PC-3 (cell line): ENCODE measurements around the gene RNF17.
"Not testable (repeated sequence)": the region's sequence is repeated elsewhere in the genome, so short reads cannot be mapped to it uniquely, and the experiment has no call there.

Experiments used
- CTCF ChIP-seq: fragments of 300-600 bp; sonication (generic); conservative IDR thresholded peaks from 2 replicates; pipeline ENCODE4 v1.5.1; 2017; ENCODE audit warnings: antibody characterized with exemption, low read depth, mild to moderate bottlenecking, low read length
- EZH2 ChIP-seq: fragments of 300-600 bp; sonication (generic); IDR thresholded peaks from one replicate; pipeline ENCODE4 v1.6.1; 2017; ENCODE audit warnings: antibody characterized with exemption, mild to moderate bottlenecking, low read length; ENCODE audit not compliant: unreplicated experiment

- not testable (repeated sequence) for TF ChIP-seq EZH2, CTCF
Measured at GRCh38 chr13:24730873-24731567, 32.9 kb upstream of the RNF17 start.
